Stimulated activated naive CD8-positive, alpha-beta T cell treated with anti-CD3 and anti-CD28 coated beads, Interleukin-15, Interleukin-2, amounts not matched to agents 100 ng/mL and 50 ng/mL, for 24 hours (primary cell): Measurements from ENCODE around the gene PADI3.

ENCODE experiments used
- H3K27ac Mint-ChIP-seq: one replicate; pipeline ENCODE4 v1.8.0; 2021; ENCODE audit warnings: mild to moderate bottlenecking, mixed read lengths
- H3K27me3 Mint-ChIP-seq: one replicate; pipeline ENCODE4 v1.8.0; 2021; ENCODE audit warnings: mixed read lengths
- H3K36me3 Mint-ChIP-seq: one replicate; pipeline ENCODE4 v1.8.0; 2021; ENCODE audit warnings: low read depth, mixed read lengths
- H3K4me1 Mint-ChIP-seq: one replicate; pipeline ENCODE4 v1.8.0; 2021; ENCODE audit warnings: low read depth, mixed read lengths
- H3K4me3 Mint-ChIP-seq: one replicate; pipeline ENCODE4 v1.8.0; 2021; ENCODE audit warnings: mild to moderate bottlenecking, mixed read lengths
- H3K9me3 Mint-ChIP-seq: one replicate; pipeline ENCODE4 v1.8.0; 2021; ENCODE audit warnings: mixed read lengths

The PADI3 gene

DNA sequence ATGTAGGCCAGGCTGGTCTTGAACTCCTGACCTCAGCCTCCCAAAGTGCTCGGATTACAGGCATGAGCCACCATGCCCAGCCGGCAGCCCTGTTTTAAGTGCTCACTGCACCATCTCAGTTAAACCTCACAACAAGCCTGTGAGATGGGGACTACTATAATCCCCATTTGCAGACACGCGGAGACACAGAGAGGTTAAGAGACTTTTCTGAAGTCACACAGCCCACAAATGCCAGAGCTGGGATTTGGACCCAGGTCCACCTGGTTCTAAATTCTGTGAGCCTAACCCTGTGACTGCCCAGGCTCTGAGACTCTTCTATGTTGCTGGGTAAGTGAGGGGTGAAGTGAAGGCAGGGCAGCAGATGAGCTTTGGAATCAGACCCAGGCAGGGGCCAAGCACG is 37.5 kb upstream of the PADI3 start:
- Mint-ChIP-seq H3K36me3 (no peaks in the 10 kb centered on the region), H3K27me3 (peaks cover 60% of the 10 kb centered on the region), H3K27ac (no peak overlapping the region), H3K9me3 (no peaks in the 10 kb centered on the region), H3K4me1 (peaks cover 50% of the 10 kb centered on the region), H3K4me3 (no peak overlapping the region)

- H3K9me3 Mint-ChIP-seq, result no peaks in the 10 kb centered on the region
- H3K36me3 Mint-ChIP-seq, result no peaks in the 10 kb centered on the region
- peaks cover 46% of the 10 kb centered on the region for H3K4me1 Mint-ChIP-seq
- no peak overlapping the region for H3K27ac Mint-ChIP-seq
- peaks cover 60% of the 10 kb centered on the region for H3K27me3 Mint-ChIP-seq
- H3K4me3 Mint-ChIP-seq, result no peak overlapping the region
Measured at GRCh38 chr1:17212009-17212408, 36.9 kb upstream of the PADI3 start.

- H3K27me3 Mint-ChIP-seq, result peaks cover 60% of the 10 kb centered on the region
Measured at GRCh38 chr1:17212487-17213121, 36.3 kb upstream of the PADI3 start.

GRCh38 chr1:17213148-17213781 is 35.6 kb upstream of the PADI3 start:
- H3K27ac Mint-ChIP-seq, result no peak overlapping the region
- peaks cover 60% of the 10 kb centered on the region for H3K27me3 Mint-ChIP-seq
- H3K4me3 Mint-ChIP-seq, result peak overlapping the region; percentile 37
- H3K4me1 Mint-ChIP-seq, result peaks cover 33% of the 10 kb centered on the region
- no peaks in the 10 kb centered on the region for H3K9me3 Mint-ChIP-seq
- H3K36me3 Mint-ChIP-seq, result no peaks in the 10 kb centered on the region

More at GRCh38 chr1:17212487-17213121, 36.3 kb upstream of the PADI3 start:
- Mint-ChIP-seq H3K4me1 (peaks cover 40% of the 10 kb centered on the region), H3K27ac (no peak overlapping the region), H3K36me3 (no peaks in the 10 kb centered on the region), H3K4me3 (peak overlapping the region; percentile 37), H3K9me3 (no peaks in the 10 kb centered on the region)

DNA sequence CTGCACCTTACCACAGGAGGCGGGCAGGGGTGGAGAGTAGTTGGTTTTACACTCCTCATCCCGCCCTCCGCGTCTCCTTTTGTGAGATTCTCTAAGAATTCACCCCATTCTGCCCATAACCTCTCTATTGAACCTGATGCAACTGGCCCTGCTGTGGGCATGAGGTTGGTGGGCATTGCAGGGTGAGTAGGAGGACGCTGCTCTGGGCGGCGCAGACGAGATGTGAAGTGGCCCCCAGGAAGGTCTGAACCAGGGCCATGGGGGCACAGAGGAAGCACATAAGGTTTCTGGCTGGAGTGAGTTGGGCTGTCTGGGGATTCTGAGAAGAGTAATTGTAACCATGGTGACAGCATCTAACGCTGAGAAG is 35.1 kb upstream of the PADI3 start:
- no peaks in the 10 kb centered on the region for H3K9me3 Mint-ChIP-seq
- no peaks in the 10 kb centered on the region for H3K36me3 Mint-ChIP-seq
- peaks cover 58% of the 10 kb centered on the region for H3K27me3 Mint-ChIP-seq
- H3K4me1 Mint-ChIP-seq, result peaks cover 29% of the 10 kb centered on the region
- no peak overlapping the region for H3K27ac Mint-ChIP-seq
- no peak overlapping the region for H3K4me3 Mint-ChIP-seq

DNA sequence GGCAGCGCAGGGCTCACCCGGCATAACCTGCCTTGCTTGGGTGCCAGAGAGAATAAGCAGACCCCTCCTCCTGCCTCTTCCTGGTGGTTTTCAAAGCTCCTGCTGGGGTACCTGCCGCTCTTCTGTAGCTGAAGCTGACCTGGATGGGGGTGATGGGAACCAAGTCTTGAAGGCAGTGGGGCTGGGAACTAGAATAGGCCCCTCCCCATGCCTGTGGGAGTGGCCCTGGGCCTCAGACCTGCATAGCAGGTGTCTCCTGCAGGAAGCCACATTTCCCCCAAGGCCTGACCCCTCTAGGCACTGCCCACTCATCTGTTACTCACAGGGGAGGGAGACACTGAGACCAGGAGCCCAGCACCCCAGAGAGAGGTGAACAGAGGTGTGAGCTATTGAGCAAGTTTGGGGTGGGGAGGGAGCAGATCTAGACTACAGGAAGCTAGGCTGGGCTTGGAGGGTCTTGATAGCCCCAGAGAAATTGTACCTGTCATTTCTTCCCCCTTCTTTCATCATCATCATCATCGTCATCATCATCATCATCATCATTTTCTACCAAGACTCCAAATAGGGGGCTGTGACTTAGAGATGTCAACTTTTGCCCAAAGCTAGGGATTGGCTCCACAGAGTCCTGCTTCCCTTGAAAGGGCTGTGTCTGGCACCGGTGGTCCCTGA is 33.9 kb upstream of the PADI3 start:
- Mint-ChIP-seq H3K27me3 (peaks cover 48% of the 10 kb centered on the region), H3K27ac (no peak overlapping the region)

GRCh38 chr1:17215545-17215890 is 33.4 kb upstream of the PADI3 start:
- no peaks in the 10 kb centered on the region for H3K36me3 Mint-ChIP-seq
- H3K27me3 Mint-ChIP-seq, result peaks cover 44% of the 10 kb centered on the region
- H3K4me3 Mint-ChIP-seq, result no peak overlapping the region
- H3K9me3 Mint-ChIP-seq, result no peaks in the 10 kb centered on the region
- H3K27ac Mint-ChIP-seq, result no peak overlapping the region
- H3K4me1 Mint-ChIP-seq, result peaks cover 29% of the 10 kb centered on the region

More for the DNA sequence above, 33.9 kb upstream of the PADI3 start:
- Mint-ChIP-seq H3K9me3 (no peaks in the 10 kb centered on the region), H3K4me3 (no peak overlapping the region), H3K4me1 (peaks cover 29% of the 10 kb centered on the region), H3K36me3 (no peaks in the 10 kb centered on the region)

- H3K27me3 Mint-ChIP-seq, result peaks cover 44% of the 10 kb centered on the region
- H3K36me3 Mint-ChIP-seq, result no peaks in the 10 kb centered on the region
- no peak overlapping the region for H3K4me3 Mint-ChIP-seq
- no peaks in the 10 kb centered on the region for H3K9me3 Mint-ChIP-seq
- H3K27ac Mint-ChIP-seq, result no peak overlapping the region
- peaks cover 29% of the 10 kb centered on the region for H3K4me1 Mint-ChIP-seq
Measured at GRCh38 chr1:17216078-17216477, 32.8 kb upstream of the PADI3 start.

GRCh38 chr1:17217607-17218006 is 31.3 kb upstream of the PADI3 start:
- H3K9me3 Mint-ChIP-seq, result no peaks in the 10 kb centered on the region
- peaks cover 40% of the 10 kb centered on the region for H3K27me3 Mint-ChIP-seq
- H3K4me3 Mint-ChIP-seq, result no peak overlapping the region
- no peaks in the 10 kb centered on the region for H3K36me3 Mint-ChIP-seq
- no peak overlapping the region for H3K27ac Mint-ChIP-seq
- H3K4me1 Mint-ChIP-seq, result peaks cover 16% of the 10 kb centered on the region

DNA sequence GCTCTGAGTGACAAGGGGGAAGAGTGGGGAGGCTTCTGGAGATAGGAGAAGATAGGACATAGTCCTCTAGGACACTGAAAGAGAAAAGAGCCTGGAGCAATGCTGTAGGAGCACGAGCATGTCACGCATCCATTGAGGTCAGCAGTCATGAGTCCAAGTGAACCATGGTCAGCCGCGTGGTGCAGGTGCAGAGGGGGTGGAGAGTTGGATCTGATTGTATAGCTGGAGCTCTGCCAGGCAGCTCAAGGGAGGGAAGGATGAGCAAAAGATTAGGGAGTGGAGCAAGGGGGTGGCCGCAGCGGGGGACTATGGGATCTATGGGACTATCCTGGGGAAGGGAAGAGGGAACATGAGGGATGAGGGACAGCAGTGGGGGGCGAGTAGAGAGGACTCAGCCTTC is 30.0 kb upstream of the PADI3 start:
- H3K27me3 Mint-ChIP-seq, result peaks cover 28% of the 10 kb centered on the region
- no peak overlapping the region for H3K4me3 Mint-ChIP-seq
- no peaks in the 10 kb centered on the region for H3K36me3 Mint-ChIP-seq
- H3K9me3 Mint-ChIP-seq, result no peaks in the 10 kb centered on the region
- no peak overlapping the region for H3K27ac Mint-ChIP-seq
- peaks cover 3% of the 10 kb centered on the region for H3K4me1 Mint-ChIP-seq

- Mint-ChIP-seq H3K4me1 (no peaks in the 10 kb centered on the region), H3K4me3 (no peak overlapping the region), H3K27ac (no peak overlapping the region), H3K36me3 (no peaks in the 10 kb centered on the region), H3K9me3 (no peaks in the 10 kb centered on the region), H3K27me3 (peaks cover 17% of the 10 kb centered on the region)
Measured at GRCh38 chr1:17220287-17220686, 28.6 kb upstream of the PADI3 start.

- no peak overlapping the region for H3K4me3 Mint-ChIP-seq
- peaks cover 5% of the 10 kb centered on the region for H3K27me3 Mint-ChIP-seq
- no peaks in the 10 kb centered on the region for H3K9me3 Mint-ChIP-seq
- no peaks in the 10 kb centered on the region for H3K4me1 Mint-ChIP-seq
- H3K36me3 Mint-ChIP-seq, result no peaks in the 10 kb centered on the region
- H3K27ac Mint-ChIP-seq, result no peak overlapping the region
Measured at GRCh38 chr1:17222557-17222956, 26.3 kb upstream of the PADI3 start.

GRCh38 chr1:17224434-17224833 is 24.5 kb upstream of the PADI3 start:
- Mint-ChIP-seq H3K4me3 (no peak overlapping the region), H3K27ac (no peak overlapping the region), H3K4me1 (no peaks in the 10 kb centered on the region), H3K9me3 (no peaks in the 10 kb centered on the region), H3K27me3 (peaks cover 5% of the 10 kb centered on the region), H3K36me3 (no peaks in the 10 kb centered on the region)

- H3K9me3 Mint-ChIP-seq, result no peaks in the 10 kb centered on the region
- H3K4me1 Mint-ChIP-seq, result no peaks in the 10 kb centered on the region
- no peak overlapping the region for H3K27ac Mint-ChIP-seq
- peaks cover 5% of the 10 kb centered on the region for H3K27me3 Mint-ChIP-seq
- H3K36me3 Mint-ChIP-seq, result no peaks in the 10 kb centered on the region
- no peak overlapping the region for H3K4me3 Mint-ChIP-seq
Measured at GRCh38 chr1:17225140-17225539, 23.8 kb upstream of the PADI3 start.

GRCh38 chr1:17227358-17227915 is 21.5 kb upstream of the PADI3 start:
- Mint-ChIP-seq H3K9me3 (no peaks in the 10 kb centered on the region), H3K36me3 (no peaks in the 10 kb centered on the region), H3K27ac (no peak overlapping the region), H3K4me1 (no peaks in the 10 kb centered on the region), H3K27me3 (peaks cover 6% of the 10 kb centered on the region), H3K4me3 (no peak overlapping the region)
